ENCODE measurements around the gene TMC4. TPM values are rescaled to one million over a fixed set of nuclear protein-coding genes. Genes with fewer than 3 reads are reported as not detected.
A peak's percentile ranks its signal among the peaks of the same experiment; 100 is the strongest.

Gene TMC4
- total RNA-seq, 3 donors from 2014 or later, result 0.48 to 41.6 (median 38.0) TPM

- Histone ChIP-seq H3K27me3 (no peaks in the 10 kb centered on the region), H3K27ac (peak overlapping the region; percentile 96 to 99), H3K36me3 (no peaks in the 10 kb centered on the region), H3K4me3 (peak overlapping the region; percentile 65 to 93 (median 70)), H3K4me1 (peaks cover 0 to 17% of the 10 kb centered on the region in 2 donors), H3K9me3 (no peaks in the 10 kb centered on the region)
- no peak for DNase-seq (ENCODE audit: low spot score in 2 of 2)
- TF ChIP-seq POLR2A (IDR thresholded peaks at IDR 0.05), result no peak
- no peak for TF ChIP-seq CTCF (IDR thresholded peaks at IDR 0.05)
- TF ChIP-seq POLR2AphosphoS5 (IDR thresholded peaks at IDR 0.05), result no peak
- intact Hi-C loops (cut with DNase I; ENCODE audit: low total_unique reads), result no loop called here
Observed at GRCh38 chr19:54191811-54192453, 19.0 kb upstream of the TMC4 start.

- Histone ChIP-seq H3K36me3 (no peaks in the 10 kb centered on the region), H3K27me3 (no peaks in the 10 kb centered on the region), H3K4me3 (peak within 1 kb of the TSS; percentile 65 to 93 (median 70)), H3K4me1 (peaks cover 0 to 17% of the 10 kb centered on the region in 2 donors), H3K27ac (peak within 1 kb of the TSS; percentile 96 to 99), H3K9me3 (no peaks in the 10 kb centered on the region)
- DNase-seq (ENCODE audit: low spot score in 2 of 2), result peak in 1 of 2 donors; percentile 56
- peak in 1 of 3 donors; percentile 22 for TF ChIP-seq CTCF (IDR thresholded peaks at IDR 0.05)
- no peak for TF ChIP-seq POLR2A (IDR thresholded peaks at IDR 0.05)
- peak; percentile 50 to 57 (median 54) for TF ChIP-seq POLR2AphosphoS5 (IDR thresholded peaks at IDR 0.05)
- intact Hi-C loops (cut with DNase I; ENCODE audit: low total_unique reads), result no loop called here
Observed at GRCh38 chr19:54191011-54191810, 18.3 kb upstream of the TMC4 start, which contains the start of gene TSEN34. TSEN34 (plus strand) TSS chr19:54191308; CDS start chr19:54191365, 57 bp downstream.

GRCh38 chr19:54190503-54191010, 17.6 kb upstream of the TMC4 start:
- intact Hi-C loops (cut with DNase I; ENCODE audit: low total_unique reads), result no loop called here
- Histone ChIP-seq H3K36me3 (no peaks in the 10 kb centered on the region), H3K4me3 (peak overlapping the region; percentile 65 to 93 (median 70)), H3K27ac (peak overlapping the region; percentile 96 to 99), H3K9me3 (no peaks in the 10 kb centered on the region), H3K4me1 (peaks cover 0 to 17% of the 10 kb centered on the region in 2 donors), H3K27me3 (no peaks in the 10 kb centered on the region)
- DNase-seq (ENCODE audit: low spot score in 2 of 2), result peak; percentile 99 to 100
- no peak for TF ChIP-seq CTCF (IDR thresholded peaks at IDR 0.05)

- TF ChIP-seq CTCF (IDR thresholded peaks at IDR 0.05) (no peak), POLR2A (IDR thresholded peaks at IDR 0.05) (peak; percentile 73), POLR2AphosphoS5 (IDR thresholded peaks at IDR 0.05) (peak; percentile 90 to 97 (median 96))
- Histone ChIP-seq H3K27me3 (no peaks in the 10 kb centered on the region), H3K27ac (peak overlapping the region; percentile 96 to 99), H3K4me1 (peaks cover 0 to 17% of the 10 kb centered on the region in 2 donors), H3K9me3 (no peaks in the 10 kb centered on the region), H3K36me3 (no peaks in the 10 kb centered on the region), H3K4me3 (peak overlapping the region; percentile 65 to 93 (median 70))
- intact Hi-C loops (cut with DNase I; ENCODE audit: low total_unique reads), result no loop called here
- peak; percentile 100 for DNase-seq (ENCODE audit: low spot score in 2 of 2)
Observed at GRCh38 chr19:54189735-54190502, 17.0 kb upstream of the TMC4 start.
